Measurements from ENCODE around the gene NPTN. TPM values are rescaled to one million over a fixed set of nuclear protein-coding genes. Genes with fewer than 3 reads are reported as not detected.
A peak's percentile ranks its signal among the peaks of the same experiment; 100 is the strongest.
"Not testable (repeated sequence)": the region's sequence is repeated elsewhere in the genome, so short reads cannot be mapped to it uniquely, and the experiment has no call there.

Gene NPTN
- total and polyA plus RNA-seq, 5 donors from 2014 or later: 35.4 to 45.3 (median 37.5) TPM

GRCh38 chr15:73585871-73586654, 47.1 kb downstream of the NPTN start:
- H3K36me3 Mint-ChIP-seq: peaks cover 66% of the 10 kb centered on the region
- H3K4me1 Mint-ChIP-seq: peaks cover 1 to 5% (median 4%) of the 10 kb centered on the region in 4 donors
- H3K9me3 Mint-ChIP-seq: no peaks in the 10 kb centered on the region
- peak overlapping the region in 1 of 3 donors; percentile 38 for H3K27ac Mint-ChIP-seq
- Histone ChIP-seq H3K4me3 (ENCODE audit: low read depth, low read length) (no peak overlapping the region), H3K27ac (ENCODE audit: insufficient read depth, low read length, poor library complexity, severe bottlenecking) (no peak overlapping the region), H3K36me3 (ENCODE audit: control insufficient read depth, insufficient read depth, low read length) (peaks cover 79% of the 10 kb centered on the region), H3K27me3 (ENCODE audit: control insufficient read depth, insufficient read depth, low read length) (no peaks in the 10 kb centered on the region), H3K4me1 (ENCODE audit: control insufficient read depth, insufficient read depth, low read length, poor library complexity, severe bottlenecking) (no peaks in the 10 kb centered on the region), H3K9me3 (ENCODE audit: control insufficient read depth in 2 of 2, low read length in 2 of 2) (no peaks in the 10 kb centered on the region)
- H3K27me3 Mint-ChIP-seq: no peaks in the 10 kb centered on the region
- no peak for DNase-seq
- no peak for ATAC-seq (ENCODE audit: low read depth in 2 of 2)
- no peak overlapping the region for H3K4me3 Mint-ChIP-seq

GRCh38 chr15:73584699-73585420, 48.3 kb downstream of the NPTN start:
- Histone ChIP-seq H3K4me3 (ENCODE audit: low read depth, low read length) (no peak overlapping the region), H3K4me1 (ENCODE audit: control insufficient read depth, insufficient read depth, low read length, poor library complexity, severe bottlenecking) (no peaks in the 10 kb centered on the region), H3K9me3 (ENCODE audit: control insufficient read depth in 2 of 2, low read length in 2 of 2) (no peaks in the 10 kb centered on the region), H3K27me3 (ENCODE audit: control insufficient read depth, insufficient read depth, low read length) (no peaks in the 10 kb centered on the region), H3K36me3 (ENCODE audit: control insufficient read depth, insufficient read depth, low read length) (peaks cover 75% of the 10 kb centered on the region), H3K27ac (ENCODE audit: insufficient read depth, low read length, poor library complexity, severe bottlenecking) (no peak overlapping the region)
- no peaks in the 10 kb centered on the region for H3K9me3 Mint-ChIP-seq
- no peak overlapping the region for H3K4me3 Mint-ChIP-seq
- ATAC-seq (ENCODE audit: low read depth in 2 of 2): no peak
- H3K4me1 Mint-ChIP-seq: peaks cover 3 to 5% (median 4%) of the 10 kb centered on the region in 4 donors
- no peaks in the 10 kb centered on the region for H3K27me3 Mint-ChIP-seq
- peak in 1 of 3 donors; percentile 20 for DNase-seq
- H3K27ac Mint-ChIP-seq: peak overlapping the region; percentile 11 to 85 (median 44)
- peaks cover 73% of the 10 kb centered on the region for H3K36me3 Mint-ChIP-seq

- Histone ChIP-seq H3K36me3 (ENCODE audit: control insufficient read depth, insufficient read depth, low read length) (peaks cover 69% of the 10 kb centered on the region), H3K27ac (ENCODE audit: insufficient read depth, low read length, poor library complexity, severe bottlenecking) (no peak overlapping the region), H3K4me3 (ENCODE audit: low read depth, low read length) (no peak overlapping the region), H3K9me3 (ENCODE audit: control insufficient read depth in 2 of 2, low read length in 2 of 2) (no peaks in the 10 kb centered on the region), H3K27me3 (ENCODE audit: control insufficient read depth, insufficient read depth, low read length) (no peaks in the 10 kb centered on the region), H3K4me1 (ENCODE audit: control insufficient read depth, insufficient read depth, low read length, poor library complexity, severe bottlenecking) (no peaks in the 10 kb centered on the region)
- H3K27ac Mint-ChIP-seq: peak overlapping the region in 1 of 3 donors; percentile 57
- peaks cover 62% of the 10 kb centered on the region for H3K36me3 Mint-ChIP-seq
- H3K9me3 Mint-ChIP-seq: no peaks in the 10 kb centered on the region
- H3K4me1 Mint-ChIP-seq: peaks cover 3 to 5% (median 4%) of the 10 kb centered on the region in 4 donors
- DNase-seq (peak in 1 of 3 donors; percentile 9), ATAC-seq (ENCODE audit: low read depth in 2 of 2) (no peak)
- no peaks in the 10 kb centered on the region for H3K27me3 Mint-ChIP-seq
- H3K4me3 Mint-ChIP-seq: no peak overlapping the region
These were observed 49.6 kb downstream of the NPTN start for GRCh38 chr15:73583544-73583943.

- ATAC-seq (ENCODE audit: low read depth in 2 of 2): no peak
- no peaks in the 10 kb centered on the region for H3K27me3 ChIP-seq (ENCODE audit: control insufficient read depth, insufficient read depth, low read length)
- no peak overlapping the region for H3K27ac ChIP-seq (ENCODE audit: insufficient read depth, low read length, poor library complexity, severe bottlenecking)
- H3K4me1 ChIP-seq (ENCODE audit: control insufficient read depth, insufficient read depth, low read length, poor library complexity, severe bottlenecking): no peaks in the 10 kb centered on the region
- no peaks in the 10 kb centered on the region for H3K9me3 ChIP-seq (ENCODE audit: control insufficient read depth in 2 of 2, low read length in 2 of 2)
- Mint-ChIP-seq H3K27ac (peak overlapping the region in 1 of 3 donors; percentile 57), H3K4me3 (no peak overlapping the region), H3K36me3 (peaks cover 58% of the 10 kb centered on the region), H3K4me1 (peaks cover 3 to 5% (median 4%) of the 10 kb centered on the region in 4 donors), H3K9me3 (no peaks in the 10 kb centered on the region), H3K27me3 (no peaks in the 10 kb centered on the region)
- H3K36me3 ChIP-seq (ENCODE audit: control insufficient read depth, insufficient read depth, low read length): peaks cover 72% of the 10 kb centered on the region
- DNase-seq: no peak
- no peak overlapping the region for H3K4me3 ChIP-seq (ENCODE audit: low read depth, low read length)
These were observed 50.3 kb downstream of the NPTN start for GRCh38 chr15:73582851-73583379.

- Mint-ChIP-seq H3K4me1 (peaks cover 0 to 9% (median 2%) of the 10 kb centered on the region in 4 donors), H3K36me3 (peaks cover 26% of the 10 kb centered on the region), H3K9me3 (no peaks in the 10 kb centered on the region), H3K4me3 (no peak overlapping the region), H3K27me3 (no peaks in the 10 kb centered on the region), H3K27ac (peak overlapping the region in 2 of 3 donors; percentile 5 to 68)
- Histone ChIP-seq H3K36me3 (ENCODE audit: control insufficient read depth, insufficient read depth, low read length) (peaks cover 67% of the 10 kb centered on the region), H3K27ac (ENCODE audit: insufficient read depth, low read length, poor library complexity, severe bottlenecking) (no peak overlapping the region), H3K9me3 (ENCODE audit: control insufficient read depth in 2 of 2, low read length in 2 of 2) (no peaks in the 10 kb centered on the region), H3K4me1 (ENCODE audit: control insufficient read depth, insufficient read depth, low read length, poor library complexity, severe bottlenecking) (no peaks in the 10 kb centered on the region), H3K27me3 (ENCODE audit: control insufficient read depth, insufficient read depth, low read length) (no peaks in the 10 kb centered on the region), H3K4me3 (ENCODE audit: low read depth, low read length) (no peak overlapping the region)
- ATAC-seq (ENCODE audit: low read depth in 2 of 2) (no peak), DNase-seq (no peak)
These were observed 55.2 kb downstream of the NPTN start for GRCh38 chr15:73578026-73578425.

- not testable (repeated sequence) for H3K4me3 Mint-ChIP-seq; H3K27me3 Mint-ChIP-seq; H3K27me3 ChIP-seq (ENCODE audit: control insufficient read depth, insufficient read depth, low read length); H3K27ac ChIP-seq (ENCODE audit: insufficient read depth, low read length, poor library complexity, severe bottlenecking); H3K4me1 ChIP-seq (ENCODE audit: control insufficient read depth, insufficient read depth, low read length, poor library complexity, severe bottlenecking); DNase-seq; H3K4me1 Mint-ChIP-seq; H3K9me3 Mint-ChIP-seq; H3K9me3 ChIP-seq (ENCODE audit: control insufficient read depth in 2 of 2, low read length in 2 of 2); H3K4me3 ChIP-seq (ENCODE audit: low read depth, low read length); ATAC-seq (ENCODE audit: low read depth in 2 of 2)
- peaks cover 26% of the 10 kb centered on the region for H3K36me3 Mint-ChIP-seq
- peaks cover 68% of the 10 kb centered on the region for H3K36me3 ChIP-seq (ENCODE audit: control insufficient read depth, insufficient read depth, low read length)
- peak overlapping the region in 1 of 3 donors; percentile 1 for H3K27ac Mint-ChIP-seq
These were observed 55.6 kb downstream of the NPTN start for GRCh38 chr15:73577593-73577992.

GRCh38 chr15:73575636-73576247, 57.4 kb downstream of the NPTN start:
- Histone ChIP-seq H3K4me3 (ENCODE audit: low read depth, low read length) (no peak overlapping the region), H3K36me3 (ENCODE audit: control insufficient read depth, insufficient read depth, low read length) (peaks cover 71% of the 10 kb centered on the region), H3K4me1 (ENCODE audit: control insufficient read depth, insufficient read depth, low read length, poor library complexity, severe bottlenecking) (no peaks in the 10 kb centered on the region), H3K27ac (ENCODE audit: insufficient read depth, low read length, poor library complexity, severe bottlenecking) (no peak overlapping the region), H3K27me3 (ENCODE audit: control insufficient read depth, insufficient read depth, low read length) (no peaks in the 10 kb centered on the region), H3K9me3 (ENCODE audit: control insufficient read depth in 2 of 2, low read length in 2 of 2) (no peaks in the 10 kb centered on the region)
- peaks cover 0 to 5% (median 2%) of the 10 kb centered on the region in 4 donors for H3K4me1 Mint-ChIP-seq
- H3K9me3 Mint-ChIP-seq: no peaks in the 10 kb centered on the region
- H3K27me3 Mint-ChIP-seq: no peaks in the 10 kb centered on the region
- no peak overlapping the region for H3K4me3 Mint-ChIP-seq
- H3K27ac Mint-ChIP-seq: peak overlapping the region in 1 of 3 donors; percentile 60
- DNase-seq (no peak), ATAC-seq (ENCODE audit: low read depth in 2 of 2) (no peak)
- peaks cover 28% of the 10 kb centered on the region for H3K36me3 Mint-ChIP-seq
